Measurements from ENCODE around the gene NOM1.

NOM1 gene

DNA sequence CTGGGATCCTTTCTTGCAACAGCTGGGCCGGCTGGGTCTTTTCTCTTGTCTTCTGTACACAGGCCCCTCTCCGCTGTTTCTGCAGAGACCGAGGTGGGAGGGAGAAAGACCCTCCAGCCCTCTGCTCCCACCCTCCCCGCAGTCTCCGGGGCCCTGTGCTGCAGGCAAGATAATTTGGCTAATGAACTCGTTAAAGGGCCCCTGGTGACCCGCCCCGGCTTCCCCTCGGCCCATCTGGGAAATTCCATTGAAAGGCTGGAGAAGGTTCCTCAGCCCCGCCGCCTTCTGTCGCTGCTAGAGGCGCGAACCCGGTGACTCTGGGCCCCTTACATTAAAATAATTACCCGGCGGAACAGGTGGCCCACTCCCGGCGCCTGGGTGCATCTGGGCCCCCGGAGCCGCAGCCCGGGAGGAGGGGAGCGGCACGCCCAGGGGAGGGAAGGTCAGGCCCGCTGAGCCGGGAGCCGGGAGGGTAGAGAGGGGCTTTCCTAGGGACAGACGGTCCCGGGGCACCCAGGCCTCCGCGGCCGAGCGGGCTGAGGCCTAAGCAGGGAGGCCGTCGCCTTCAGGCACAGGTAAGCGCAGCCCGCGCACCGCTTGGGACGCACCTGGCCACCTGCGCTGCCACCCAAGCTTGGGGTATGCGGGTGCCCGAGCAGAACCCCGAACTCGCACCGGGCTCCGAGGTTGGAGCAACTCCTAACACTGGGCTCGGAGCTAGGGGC is 68.3 kb downstream of the NOM1 start:
- DNase-seq, result no peak

- no peak for DNase-seq
Observed at GRCh38 chr7:157018328-157018996, 69.0 kb downstream of the NOM1 start.

GRCh38 chr7:157018997-157019608 is 69.6 kb downstream of the NOM1 start:
- DNase-seq, result no peak

- no peak for DNase-seq
Observed at GRCh38 chr7:157019718-157020451, 70.4 kb downstream of the NOM1 start.

- DNase-seq, result no peak
Observed at GRCh38 chr7:157020514-157021070, 71.1 kb downstream of the NOM1 start.

GRCh38 chr7:157021071-157021870 is 71.8 kb downstream of the NOM1 start:
- no peak for DNase-seq

GRCh38 chr7:157021871-157022680 is 72.6 kb downstream of the NOM1 start:
- no peak for DNase-seq
